ENCODE data around the gene NCKAP5. TPM values are rescaled to one million over a fixed set of nuclear protein-coding genes. Genes with fewer than 3 reads are reported as not detected.

NCKAP5 gene
- total and polyA plus RNA-seq, 2 donors (not counting 1 experiment from before 2014, with no cell fraction given), result not detected

DNA sequence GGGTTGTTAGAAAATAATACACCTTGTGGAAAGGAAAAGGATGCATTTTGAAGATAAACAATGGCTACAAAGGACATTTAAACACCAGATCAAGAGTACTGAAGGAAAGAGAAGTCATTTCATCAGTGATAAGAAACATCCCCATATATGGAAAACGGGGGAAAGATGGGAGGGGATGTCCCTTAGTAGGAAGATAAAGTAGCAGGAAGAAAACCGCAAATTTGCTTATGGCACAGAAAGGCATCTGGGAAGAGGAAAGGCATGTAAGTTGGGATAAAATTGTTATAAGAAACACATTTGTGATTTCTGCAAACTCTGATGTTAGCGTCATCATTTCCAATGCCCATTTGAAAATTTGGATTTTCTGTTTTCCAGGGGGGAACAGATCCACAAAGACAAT, 887.7 kb downstream of the NCKAP5 start:
- H4K20me1 ChIP-seq (ENCODE audit: control insufficient read depth, insufficient read depth, low read length, poor library complexity, severe bottlenecking), result no peaks in the 10 kb centered on the region
- ChIA-PET POLR2A (no interaction called here), CTCF (no interaction called here)
- no peaks in the 10 kb centered on the region for H3K27me3 ChIP-seq (replicated peaks in 1 of 4; ENCODE audit: control extremely low read depth in 1 of 4, control insufficient read depth in 3 of 4, insufficient read depth in 4 of 4, low read length in 3 of 4)
- TF ChIP-seq, protein P1, sequence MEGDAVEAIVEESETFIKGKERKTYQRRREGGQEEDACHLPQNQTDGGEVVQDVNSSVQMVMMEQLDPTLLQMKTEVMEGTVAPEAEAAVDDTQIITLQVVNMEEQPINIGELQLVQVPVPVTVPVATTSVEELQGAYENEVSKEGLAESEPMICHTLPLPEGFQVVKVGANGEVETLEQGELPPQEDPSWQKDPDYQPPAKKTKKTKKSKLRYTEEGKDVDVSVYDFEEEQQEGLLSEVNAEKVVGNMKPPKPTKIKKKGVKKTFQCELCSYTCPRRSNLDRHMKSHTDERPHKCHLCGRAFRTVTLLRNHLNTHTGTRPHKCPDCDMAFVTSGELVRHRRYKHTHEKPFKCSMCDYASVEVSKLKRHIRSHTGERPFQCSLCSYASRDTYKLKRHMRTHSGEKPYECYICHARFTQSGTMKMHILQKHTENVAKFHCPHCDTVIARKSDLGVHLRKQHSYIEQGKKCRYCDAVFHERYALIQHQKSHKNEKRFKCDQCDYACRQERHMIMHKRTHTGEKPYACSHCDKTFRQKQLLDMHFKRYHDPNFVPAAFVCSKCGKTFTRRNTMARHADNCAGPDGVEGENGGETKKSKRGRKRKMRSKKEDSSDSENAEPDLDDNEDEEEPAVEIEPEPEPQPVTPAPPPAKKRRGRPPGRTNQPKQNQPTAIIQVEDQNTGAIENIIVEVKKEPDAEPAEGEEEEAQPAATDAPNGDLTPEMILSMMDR (IDR thresholded peaks at IDR 0.05), result no peak
- TF ChIP-seq EZH2 (IDR thresholded peaks at IDR 0.05; ENCODE audit: borderline replicate concordance, insufficient read depth, low read depth, low read length, poor library complexity, severe bottlenecking), result no peak
- Mint-ChIP-seq H3K9me3 (ENCODE audit: insufficient read depth) (no peaks in the 10 kb centered on the region), H3K4me3 (no peak overlapping the region), H3K27me3 (peaks cover 7% of the 10 kb centered on the region), H3K4me1 (no peaks in the 10 kb centered on the region), H3K27ac (no peak overlapping the region)
- DNase-seq (no peak), ATAC-seq (ENCODE audit: low read depth) (no peak)
- no peaks in the 10 kb centered on the region for H3K36me3 ChIP-seq (replicated peaks in 1 of 2; ENCODE audit: control extremely low read depth in 1 of 2, control insufficient read depth in 1 of 2, extremely low read depth in 1 of 2, insufficient read depth in 2 of 2, low read length in 1 of 2)
- H3K9me3 ChIP-seq (ENCODE audit: control extremely low read depth in 1 of 3, control insufficient read depth in 2 of 3, insufficient read depth in 1 of 3, low read length in 2 of 3), result no peaks in the 10 kb centered on the region
- H3K4me1 ChIP-seq (ENCODE audit: control insufficient read depth in 2 of 2, insufficient read depth in 2 of 2, low read length in 2 of 2), result no peaks in the 10 kb centered on the region
- no peak overlapping the region for H2AFZ ChIP-seq (ENCODE audit: insufficient read depth, low read depth, low read length, poor library complexity, severe bottlenecking)
- H3K79me2 ChIP-seq (ENCODE audit: control insufficient read depth, insufficient read depth, low read length), result no peaks in the 10 kb centered on the region
- intact Hi-C loops (cut with micrococcal nuclease), result no loop called here
- no peak overlapping the region for H3K4me2 ChIP-seq (replicated peaks; ENCODE audit: low read depth, low read length, poor library complexity, severe bottlenecking)
- H3K4me3 ChIP-seq (ENCODE audit: control extremely low read depth in 1 of 5, extremely low read depth in 1 of 5, insufficient read depth in 1 of 5, low read depth in 2 of 5, low read length in 4 of 5), result no peak overlapping the region
- no peak overlapping the region for H3K27ac ChIP-seq (ENCODE audit: low read length in 2 of 2)
- 100% methylated on average over 2 of the region's 3 CpGs for WGBS (ENCODE audit: insufficient coverage)
- no peak overlapping the region for H3K9ac ChIP-seq (ENCODE audit: low read length)

DNA sequence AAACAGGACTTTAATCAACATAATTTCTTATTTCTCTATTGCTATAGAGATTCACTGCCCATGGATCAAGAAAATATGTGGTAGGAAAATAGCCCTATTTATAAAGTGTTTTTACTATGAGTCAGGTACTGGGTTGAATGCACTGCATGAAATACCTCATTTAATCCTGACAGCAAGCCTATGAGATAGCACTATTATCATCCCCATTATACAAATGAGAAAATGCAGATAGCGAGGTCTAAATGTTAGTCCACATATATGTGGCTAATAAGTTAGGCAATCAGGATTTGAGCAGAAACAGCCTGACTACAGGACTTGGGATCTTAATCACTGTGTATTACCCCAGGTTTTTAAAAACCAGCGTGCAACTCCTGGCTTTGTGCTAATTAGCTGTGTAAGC, 889.8 kb downstream of the NCKAP5 start:
- no peak overlapping the region for H3K4me2 ChIP-seq (replicated peaks; ENCODE audit: low read depth, low read length, poor library complexity, severe bottlenecking)
- no peak overlapping the region for H3K9ac ChIP-seq (ENCODE audit: low read length)
- WGBS (ENCODE audit: insufficient coverage), result no CpG with 5 or more reads among the region's 2 CpGs
- DNase-seq, result no peak
- H3K27me3 ChIP-seq (replicated peaks in 1 of 4; ENCODE audit: control extremely low read depth in 1 of 4, control insufficient read depth in 3 of 4, insufficient read depth in 4 of 4, low read length in 3 of 4), result peaks cover 0 to 7% (median 0%) of the 10 kb centered on the region in 4 experiments
- H3K4me1 ChIP-seq (ENCODE audit: control insufficient read depth in 2 of 2, insufficient read depth in 2 of 2, low read length in 2 of 2), result no peaks in the 10 kb centered on the region
- CTCF ChIA-PET, result interaction anchor here (1.0 kb wide), 1 partner anchor 10 kb away, joined by 3 read pairs; no protein-coding TSS in a partner anchor
- POLR2A ChIA-PET, result no interaction called here
- Mint-ChIP-seq H3K9me3 (ENCODE audit: insufficient read depth) (no peaks in the 10 kb centered on the region), H3K27ac (no peak overlapping the region), H3K27me3 (peaks cover 18% of the 10 kb centered on the region), H3K4me3 (no peak overlapping the region), H3K4me1 (no peaks in the 10 kb centered on the region)
- no peaks in the 10 kb centered on the region for H3K9me3 ChIP-seq (ENCODE audit: control extremely low read depth in 1 of 3, control insufficient read depth in 2 of 3, insufficient read depth in 1 of 3, low read length in 2 of 3)
- no peak overlapping the region for H3K4me3 ChIP-seq (ENCODE audit: control extremely low read depth in 1 of 5, extremely low read depth in 1 of 5, insufficient read depth in 1 of 5, low read depth in 2 of 5, low read length in 4 of 5)
- intact Hi-C loops (cut with micrococcal nuclease), result no loop called here
- H3K79me2 ChIP-seq (ENCODE audit: control insufficient read depth, insufficient read depth, low read length), result no peaks in the 10 kb centered on the region
- H3K27ac ChIP-seq (ENCODE audit: low read length in 2 of 2), result no peak overlapping the region
- no peaks in the 10 kb centered on the region for H3K36me3 ChIP-seq (replicated peaks in 1 of 2; ENCODE audit: control extremely low read depth in 1 of 2, control insufficient read depth in 1 of 2, extremely low read depth in 1 of 2, insufficient read depth in 2 of 2, low read length in 1 of 2)
- TF ChIP-seq, protein P1 (IDR thresholded peaks at IDR 0.05), result no peak
- TF ChIP-seq EZH2 (IDR thresholded peaks at IDR 0.05; ENCODE audit: borderline replicate concordance, insufficient read depth, low read depth, low read length, poor library complexity, severe bottlenecking), result no peak
- H2AFZ ChIP-seq (ENCODE audit: insufficient read depth, low read depth, low read length, poor library complexity, severe bottlenecking), result no peak overlapping the region
- no peak for ATAC-seq (ENCODE audit: low read depth)
- H4K20me1 ChIP-seq (ENCODE audit: control insufficient read depth, insufficient read depth, low read length, poor library complexity, severe bottlenecking), result no peaks in the 10 kb centered on the region
